Lung (tissue), 12 donors: ENCODE measurements around the gene CCNI2. TPM values are rescaled to one million over a fixed set of nuclear protein-coding genes. Genes with fewer than 3 reads are reported as not detected.

Experiments
- ATAC-seq: fragments of 200-7000 bp; cut with Tn5 transposase; one replicate; pipeline ENCODE4 v1.9.1; 2020; ENCODE audit warnings: moderate number of reproducible peaks; ENCODE audit not compliant: insufficient read depth, low FRiP score
- DNase-seq, 3 donors: peaks; one replicate each; pipeline ENCODE4 v3.0.0-alpha.2; 2013 to 2017
- H3K27ac ChIP-seq, 2 donors: one replicate each; pipeline ENCODE4 v1.5.1; 2013; ENCODE audit warnings: mild to moderate bottlenecking in 2 of 2, moderate library complexity in 2 of 2, control low read depth in 1 of 2, inconsistent platforms in 1 of 2, low read depth in 1 of 2, low read length in 1 of 2
- H3K27me3 ChIP-seq, 3 donors: one replicate each; pipeline ENCODE4 v1.5.1; 2013; ENCODE audit warnings: low read length in 2 of 3; ENCODE audit not compliant: control insufficient read depth in 3 of 3, insufficient read depth in 3 of 3
- H3K36me3 ChIP-seq, 4 donors: one replicate each; pipeline ENCODE4 v1.5.1; 2013; ENCODE audit warnings: low read length in 4 of 4, mild to moderate bottlenecking in 1 of 4, moderate library complexity in 1 of 4; ENCODE audit not compliant: control insufficient read depth in 4 of 4, insufficient read depth in 4 of 4
- H3K4me1 ChIP-seq, 5 donors: one replicate each; pipeline ENCODE4 v1.5.1; 2013; ENCODE audit warnings: low read length in 5 of 5, mild to moderate bottlenecking in 2 of 5, moderate library complexity in 1 of 5; ENCODE audit not compliant: control insufficient read depth in 5 of 5, insufficient read depth in 5 of 5
- H3K4me3 ChIP-seq: one replicate; pipeline ENCODE4 v1.5.1; 2013; ENCODE audit warnings: mild to moderate bottlenecking, control low read depth, moderate library complexity
- H3K9ac ChIP-seq, 2 donors: one replicate each; pipeline ENCODE4 v1.5.1; 2013; ENCODE audit warnings: low read length in 2 of 2, control low read depth in 1 of 2; ENCODE audit not compliant: insufficient read depth in 1 of 2
- H3K9me3 ChIP-seq, 4 donors: one replicate each; pipeline ENCODE4 v1.5.1; 2013; ENCODE audit warnings: low read length in 3 of 4, mild to moderate bottlenecking in 1 of 4, moderate library complexity in 1 of 4; ENCODE audit not compliant: control insufficient read depth in 4 of 4, insufficient read depth in 3 of 4
- WGBS, 2 donors: extraction: QIAGEN DNeasy Blood & Tissue Kit; methylation state at CpG; one replicate each; pipeline ENCODE4 v1.1.7; 2013; 5-methylcytosine and 5-hydroxymethylcytosine counted together
- polyA plus RNA-seq, 2 donors: library from polyadenylated mRNA; stranded (reverse); fragments of 200-250 nt; gene quantifications; one replicate each; pipeline ENCODE4 v1.2.1, GENCODE V29; 2013
- total RNA-seq, 2 donors: library from RNA; depleted of rRNA in 1 of 2; stranded (reverse); fragments of >200 nt in 1 of 2; gene quantifications; one replicate each; pipeline ENCODE4 v1.2.1, GENCODE V29; 2014 to 2021
- TF ChIP-seq, protein P1 (sequence below): IDR thresholded peaks from 2 replicates; pipeline ENCODE4 v1.5.1; 2012; ENCODE audit warnings: mild to moderate bottlenecking; ENCODE audit errors: control extremely low read depth, extremely low read depth
- donor health status: control.
- donor health status: control.
- donor health status: Bipolar disorder and iron deficiency.
- donor health status: healthy.
- donor health status: DM: yes; HTN: yes; CAD: no.

The CCNI2 gene
- total and polyA plus RNA-seq, 4 donors, result 0.55 to 0.88 (median 0.67) TPM

DNA sequence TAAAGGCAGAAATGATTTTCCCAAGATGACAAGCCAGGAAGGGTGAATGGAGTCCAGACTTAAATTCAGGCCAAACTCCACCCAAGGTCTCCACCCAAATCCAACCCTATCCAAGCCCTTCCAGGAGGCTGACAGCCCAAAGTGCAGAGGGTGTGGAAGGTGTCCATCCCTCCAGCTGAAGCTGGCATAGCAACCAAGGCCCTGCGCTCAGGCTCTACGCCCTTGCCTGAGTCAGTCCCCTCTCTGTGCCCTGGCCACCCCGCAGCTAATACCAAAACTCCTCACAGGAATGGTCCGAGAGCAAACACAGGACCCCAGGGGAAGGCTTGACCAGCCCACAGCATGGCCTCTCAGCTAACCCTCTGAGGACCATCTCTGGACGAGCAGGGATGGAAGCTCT, 27.7 kb downstream of the CCNI2 start:
- TF ChIP-seq, protein P1, sequence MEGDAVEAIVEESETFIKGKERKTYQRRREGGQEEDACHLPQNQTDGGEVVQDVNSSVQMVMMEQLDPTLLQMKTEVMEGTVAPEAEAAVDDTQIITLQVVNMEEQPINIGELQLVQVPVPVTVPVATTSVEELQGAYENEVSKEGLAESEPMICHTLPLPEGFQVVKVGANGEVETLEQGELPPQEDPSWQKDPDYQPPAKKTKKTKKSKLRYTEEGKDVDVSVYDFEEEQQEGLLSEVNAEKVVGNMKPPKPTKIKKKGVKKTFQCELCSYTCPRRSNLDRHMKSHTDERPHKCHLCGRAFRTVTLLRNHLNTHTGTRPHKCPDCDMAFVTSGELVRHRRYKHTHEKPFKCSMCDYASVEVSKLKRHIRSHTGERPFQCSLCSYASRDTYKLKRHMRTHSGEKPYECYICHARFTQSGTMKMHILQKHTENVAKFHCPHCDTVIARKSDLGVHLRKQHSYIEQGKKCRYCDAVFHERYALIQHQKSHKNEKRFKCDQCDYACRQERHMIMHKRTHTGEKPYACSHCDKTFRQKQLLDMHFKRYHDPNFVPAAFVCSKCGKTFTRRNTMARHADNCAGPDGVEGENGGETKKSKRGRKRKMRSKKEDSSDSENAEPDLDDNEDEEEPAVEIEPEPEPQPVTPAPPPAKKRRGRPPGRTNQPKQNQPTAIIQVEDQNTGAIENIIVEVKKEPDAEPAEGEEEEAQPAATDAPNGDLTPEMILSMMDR, result no peak
- Histone ChIP-seq H3K27me3 (peaks cover 0 to 3% (median 0%) of the 10 kb centered on the region in 3 donors), H3K36me3 (no peaks in the 10 kb centered on the region), H3K4me3 (no peak overlapping the region), H3K4me1 (peaks cover 7 to 31% (median 17%) of the 10 kb centered on the region in 5 donors), H3K27ac (peak overlapping the region in 1 of 2 donors; percentile 7), H3K9ac (no peak overlapping the region), H3K9me3 (no peaks in the 10 kb centered on the region)
- DNase-seq (no peak), ATAC-seq (no peak)
- 86 to 91% methylated on average over 5 of the region's 5 CpGs for WGBS, 2 donors

DNA sequence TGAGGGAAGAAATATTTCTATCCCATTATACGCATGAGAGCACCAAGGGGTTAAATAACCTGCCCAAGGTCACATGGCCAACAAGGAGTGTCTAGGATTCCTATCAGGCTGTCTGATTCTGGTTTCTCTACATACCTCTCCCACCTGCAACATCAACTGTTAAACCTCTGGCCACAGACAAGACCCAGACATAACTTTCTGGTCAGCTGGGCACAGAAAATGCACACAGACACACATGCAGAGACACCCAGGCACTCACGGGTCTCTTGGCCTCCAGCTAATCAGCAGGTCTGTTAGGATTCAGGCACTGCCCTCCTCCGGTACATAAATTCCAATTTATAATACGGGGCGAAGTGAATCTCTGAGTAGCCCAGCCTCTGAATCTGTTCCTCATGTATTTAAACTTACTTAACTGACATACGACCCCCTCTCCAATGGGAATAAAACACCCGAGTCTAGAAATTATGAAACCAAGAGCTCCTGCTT, 28.3 kb downstream of the CCNI2 start:
- TF ChIP-seq, protein P1, result no peak
- Histone ChIP-seq H3K27me3 (peaks cover 0 to 5% (median 0%) of the 10 kb centered on the region in 3 donors), H3K4me3 (no peak overlapping the region), H3K27ac (peak overlapping the region in 1 of 2 donors; percentile 54), H3K9ac (no peak overlapping the region), H3K9me3 (no peaks in the 10 kb centered on the region), H3K4me1 (peaks cover 7 to 29% (median 17%) of the 10 kb centered on the region in 5 donors), H3K36me3 (no peaks in the 10 kb centered on the region)
- no peak for ATAC-seq
- DNase-seq, result no peak
- WGBS, 2 donors, result 55 to 77% methylated on average over 7 of the region's 7 CpGs

DNA sequence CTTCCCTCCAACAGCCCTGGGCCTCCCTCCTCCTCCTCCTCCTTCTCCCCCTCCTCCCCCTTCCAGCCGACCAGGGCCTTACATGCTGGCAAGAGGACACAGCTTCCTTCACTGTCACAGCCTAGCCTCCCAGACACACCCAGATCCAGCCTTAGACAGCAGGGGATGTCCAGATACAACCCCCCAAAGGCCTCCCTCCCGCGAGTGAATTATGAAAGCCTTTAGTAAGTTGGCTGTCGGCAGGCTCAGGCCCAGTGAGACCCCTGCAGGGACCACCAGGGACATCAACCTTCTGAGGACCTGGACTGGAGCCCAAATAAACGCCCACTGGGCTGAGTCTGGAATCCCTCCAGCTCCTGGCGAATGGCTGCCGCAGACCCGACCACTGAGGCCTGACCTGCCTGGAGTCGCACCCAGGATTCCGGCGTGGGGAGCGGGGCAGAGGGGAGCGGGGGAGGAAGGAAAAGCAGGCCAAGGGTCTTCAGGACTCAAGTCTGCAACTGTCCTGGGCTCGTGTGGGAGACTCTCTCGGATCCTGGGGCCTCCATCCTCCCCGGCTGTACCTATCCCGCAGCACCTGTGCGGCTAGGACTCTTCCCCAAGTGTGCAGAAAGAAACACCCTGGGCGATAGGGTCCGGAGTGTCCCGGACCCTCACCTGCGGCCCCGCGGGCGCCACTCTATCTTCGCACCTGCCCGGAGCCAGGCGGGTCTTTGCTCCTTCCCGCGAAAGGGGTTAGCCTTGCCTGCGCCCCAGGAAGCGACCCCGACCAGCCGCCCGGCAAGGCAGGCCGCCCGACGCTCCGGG, 29.1 kb downstream of the CCNI2 start:
- Histone ChIP-seq H3K9ac (peak overlapping the region; percentile 16 to 28), H3K9me3 (no peaks in the 10 kb centered on the region), H3K4me3 (peak overlapping the region; percentile 79), H3K4me1 (peaks cover 7 to 23% (median 17%) of the 10 kb centered on the region in 5 donors), H3K27ac (peak overlapping the region; percentile 68), H3K27me3 (peaks cover 0 to 5% (median 0%) of the 10 kb centered on the region in 3 donors), H3K36me3 (no peaks in the 10 kb centered on the region)
- TF ChIP-seq, protein P1, result no peak
- peak; percentile 78 to 86 (median 85) for DNase-seq
- WGBS, 2 donors, result 9 to 11% methylated on average over 32 to 39 of the region's 39 CpGs
- no peak for ATAC-seq
